IPS DF 6.9 (cell line): ENCODE data around the gene KRTAP9-3.
"Not testable (repeated sequence)": the region's sequence is repeated elsewhere in the genome, so short reads cannot be mapped to it uniquely, and the experiment has no call there.

Experiments
- DNase-seq: peaks from one replicate; pipeline ENCODE4 v3.0.0-alpha.2; 2013; ENCODE audit warnings: low read depth, low spot score
- H3K27ac ChIP-seq: one replicate; pipeline ENCODE4 v1.5.1; 2013; ENCODE audit warnings: low read length, control low read depth
- H3K27me3 ChIP-seq: 2 replicates; pipeline ENCODE4 v1.6.1; 2013; ENCODE audit warnings: mild to moderate bottlenecking, low read length; ENCODE audit not compliant: control insufficient read depth, insufficient read depth
- H3K36me3 ChIP-seq: 2 replicates; pipeline ENCODE4 v1.6.1; 2013; ENCODE audit warnings: low read length; ENCODE audit not compliant: control insufficient read depth, insufficient read depth
- H3K4me1 ChIP-seq: 2 replicates; pipeline ENCODE4 v1.6.1; 2013; ENCODE audit warnings: low read length; ENCODE audit not compliant: control insufficient read depth, insufficient read depth
- H3K4me3 ChIP-seq: 2 replicates; pipeline ENCODE4 v1.5.1; 2013; ENCODE audit warnings: mild to moderate bottlenecking, low read length
- H3K9me3 ChIP-seq: 2 replicates; pipeline ENCODE4 v1.6.1; 2013; ENCODE audit warnings: low read length, inconsistent platforms; ENCODE audit not compliant: control insufficient read depth, insufficient read depth
- WGBS: extraction: QIAGEN DNeasy Blood & Tissue Kit; methylation state at CpG from one replicate; pipeline ENCODE4 v1.1.7; 2013; ENCODE audit warnings: mixed read lengths, missing lambda C conversion rate; ENCODE audit not compliant: insufficient read length, insufficient coverage; 5-methylcytosine and 5-hydroxymethylcytosine counted together

The KRTAP9-3 gene

DNA sequence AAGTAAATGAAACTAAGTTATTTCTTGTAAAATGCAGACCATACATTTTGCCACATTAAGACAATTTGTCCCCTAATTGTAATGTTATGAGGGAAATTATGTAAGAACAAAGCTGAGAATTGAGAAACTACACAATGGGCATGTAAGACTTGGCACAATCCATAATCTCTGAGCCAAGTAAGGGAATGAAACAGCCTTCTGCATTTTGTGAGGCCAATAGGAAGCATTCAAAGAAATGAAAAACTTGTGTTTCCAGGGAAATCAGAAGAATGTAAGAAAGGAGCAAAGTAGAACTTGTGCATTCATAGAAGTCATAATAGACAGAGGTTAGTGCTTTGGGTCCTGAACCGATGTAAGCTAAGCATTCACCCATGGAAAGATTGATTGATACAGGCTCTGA lies 19.0 kb downstream of the KRTAP9-3 start:
- Histone ChIP-seq H3K4me3 (no peak overlapping the region), H3K36me3 (no peaks in the 10 kb centered on the region), H3K4me1 (no peaks in the 10 kb centered on the region), H3K27ac (no peak overlapping the region), H3K9me3 (no peaks in the 10 kb centered on the region), H3K27me3 (no peaks in the 10 kb centered on the region)
- no peak for DNase-seq
- no CpG with 5 or more reads among the region's 1 CpG for WGBS

DNA sequence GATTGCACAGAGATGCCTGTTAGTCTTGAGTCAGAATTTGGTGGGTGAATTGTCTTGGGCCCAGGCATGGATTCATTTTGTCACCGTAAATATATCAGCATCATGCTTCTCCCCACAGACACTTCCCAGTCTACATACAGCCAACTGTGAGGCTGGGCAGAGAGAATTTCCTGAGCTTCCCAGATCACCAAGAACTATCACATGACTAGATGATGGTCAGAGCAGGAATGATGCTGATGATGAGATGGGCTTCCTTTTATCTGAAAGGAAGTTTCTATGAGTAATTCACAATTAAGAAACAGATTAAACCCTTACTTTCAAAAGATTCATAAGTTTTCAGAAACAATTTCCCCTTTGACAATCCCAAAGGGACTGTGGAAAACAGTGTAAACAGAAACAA lies 22.6 kb downstream of the KRTAP9-3 start:
- Histone ChIP-seq H3K4me1 (no peaks in the 10 kb centered on the region), H3K36me3 (no peaks in the 10 kb centered on the region), H3K27ac (no peak overlapping the region), H3K27me3 (no peaks in the 10 kb centered on the region), H3K9me3 (no peaks in the 10 kb centered on the region), H3K4me3 (no peak overlapping the region)
- no CpG with 5 or more reads among the region's 1 CpG for WGBS
- no peak for DNase-seq

DNA sequence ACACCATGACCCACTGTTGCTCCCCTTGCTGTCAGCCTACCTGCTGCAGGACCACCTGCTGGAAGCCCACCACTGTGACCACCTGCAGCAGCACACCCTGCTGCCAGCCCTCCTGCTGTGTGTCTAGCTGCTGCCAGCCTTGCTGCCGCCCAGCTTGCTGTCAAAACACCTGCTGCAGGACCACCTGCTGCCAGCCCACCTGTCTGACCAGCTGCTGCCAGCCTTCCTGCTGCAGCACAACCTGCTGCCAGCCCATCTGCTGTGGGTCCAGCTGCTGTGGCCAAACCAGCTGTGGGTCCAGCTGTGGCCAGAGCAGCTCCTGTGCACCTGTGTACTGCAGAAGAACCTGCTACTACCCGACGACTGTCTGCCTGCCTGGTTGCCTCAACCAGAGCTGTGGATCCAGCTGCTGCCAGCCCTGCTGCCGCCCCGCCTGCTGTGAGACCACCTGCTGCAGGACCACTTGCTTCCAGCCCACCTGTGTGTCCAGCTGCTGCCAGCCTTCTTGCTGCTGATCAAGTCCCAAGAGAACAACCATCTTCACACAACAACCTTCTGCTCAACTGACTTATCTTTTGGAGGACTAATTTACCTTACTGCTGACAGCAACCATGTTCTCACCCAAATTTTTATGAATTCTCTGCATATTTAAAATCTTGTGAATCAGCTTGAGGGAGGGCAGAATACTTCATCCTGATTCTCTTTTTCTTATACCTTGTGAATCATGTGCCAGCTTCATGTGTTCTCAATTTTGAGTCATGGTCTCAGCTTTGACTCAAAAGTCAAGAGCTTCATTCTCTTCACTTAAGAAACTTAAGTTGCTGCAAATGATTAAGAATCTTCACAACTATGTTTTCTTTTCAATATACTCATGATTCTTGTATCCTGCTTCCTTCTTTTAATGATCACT lies 23.4 kb downstream of the KRTAP9-3 start, which contains the start of gene KRTAP9-9:
Gene KRTAP9-9, plus strand, starts transcription at position 4 of the 910 bp plus-strand sequence.
- not testable (repeated sequence) for H3K36me3 ChIP-seq, H3K27me3 ChIP-seq, H3K4me3 ChIP-seq, H3K4me1 ChIP-seq, DNase-seq, H3K27ac ChIP-seq, H3K9me3 ChIP-seq
- no CpG with 5 or more reads among the region's 5 CpGs for WGBS

DNA sequence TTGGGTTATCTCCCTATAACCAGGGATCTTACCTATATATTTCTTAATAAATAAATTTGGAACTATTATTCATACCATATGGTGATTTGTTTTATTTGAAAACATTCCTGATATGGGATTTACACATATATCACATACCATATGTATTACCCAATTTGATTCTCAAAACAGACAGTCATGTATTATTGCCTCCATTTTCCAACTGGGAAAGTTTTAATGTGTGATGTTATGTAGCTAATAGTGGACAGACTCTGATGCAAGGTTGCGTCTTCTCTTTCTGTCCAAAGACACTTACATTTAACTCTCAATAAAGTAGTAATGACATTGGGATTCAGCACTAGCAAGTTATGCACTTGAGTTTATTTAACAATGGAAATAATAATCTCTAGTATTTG lies 24.0 kb downstream of the KRTAP9-3 start:
- H3K9me3 ChIP-seq, result no peaks in the 10 kb centered on the region
- H3K36me3 ChIP-seq, result no peaks in the 10 kb centered on the region
- H3K27ac ChIP-seq, result no peak overlapping the region
- no peak for DNase-seq
- H3K4me1 ChIP-seq, result no peaks in the 10 kb centered on the region
- no peaks in the 10 kb centered on the region for H3K27me3 ChIP-seq
- WGBS, result no CpG with 5 or more reads among the region's 1 CpG
- H3K4me3 ChIP-seq, result no peak overlapping the region

DNA sequence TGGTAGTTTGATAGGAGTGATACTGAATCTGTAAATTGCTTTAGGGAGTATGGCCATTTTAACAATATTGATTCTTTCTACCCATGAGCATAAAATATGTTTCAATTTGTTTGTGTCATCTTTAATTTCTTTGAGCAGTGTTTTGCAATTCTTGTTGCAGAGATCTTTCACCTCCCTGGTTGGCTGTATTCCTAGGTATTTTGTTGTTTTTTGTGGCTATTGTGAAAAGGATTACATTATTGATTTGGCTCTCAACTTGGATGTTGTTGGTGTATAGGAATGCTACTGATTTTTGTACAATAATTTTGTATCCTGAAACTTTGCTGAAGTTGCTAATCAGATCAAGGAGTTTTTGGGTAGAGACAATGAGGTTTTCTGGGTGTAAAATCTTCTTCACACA lies 26.2 kb downstream of the KRTAP9-3 start:
- Histone ChIP-seq H3K27me3 (no peaks in the 10 kb centered on the region), H3K4me1 (no peaks in the 10 kb centered on the region), H3K27ac (no peak overlapping the region), H3K4me3 (no peak overlapping the region), H3K9me3 (no peaks in the 10 kb centered on the region), H3K36me3 (no peaks in the 10 kb centered on the region)
- DNase-seq, result no peak

DNA sequence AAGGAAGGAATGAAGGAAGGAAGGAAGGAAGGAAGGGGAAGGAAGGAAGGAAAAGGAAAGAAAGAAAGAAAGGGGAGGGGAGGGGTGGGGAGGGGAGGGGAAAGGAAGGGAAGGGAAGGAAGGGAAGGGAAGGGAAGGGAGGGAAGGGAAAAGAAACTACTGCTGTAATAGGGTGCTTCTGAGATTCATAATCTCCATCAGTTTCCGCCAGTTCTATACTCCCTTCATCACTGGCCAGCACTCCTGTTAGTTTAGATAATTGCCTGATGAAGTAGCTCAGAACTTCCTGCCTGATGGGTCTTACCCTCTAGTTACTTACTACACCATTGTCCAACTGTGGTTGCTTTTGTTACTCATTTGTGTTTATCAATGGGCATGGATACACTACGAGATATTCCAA lies 31.0 kb downstream of the KRTAP9-3 start:
- no peaks in the 10 kb centered on the region for H3K4me1 ChIP-seq
- no peak overlapping the region for H3K27ac ChIP-seq
- H3K4me3 ChIP-seq, result no peak overlapping the region
- DNase-seq, result no peak
- WGBS, result no CpG with 5 or more reads among the region's 2 CpGs
- no peaks in the 10 kb centered on the region for H3K27me3 ChIP-seq
- H3K36me3 ChIP-seq, result no peaks in the 10 kb centered on the region
- no peaks in the 10 kb centered on the region for H3K9me3 ChIP-seq

DNA sequence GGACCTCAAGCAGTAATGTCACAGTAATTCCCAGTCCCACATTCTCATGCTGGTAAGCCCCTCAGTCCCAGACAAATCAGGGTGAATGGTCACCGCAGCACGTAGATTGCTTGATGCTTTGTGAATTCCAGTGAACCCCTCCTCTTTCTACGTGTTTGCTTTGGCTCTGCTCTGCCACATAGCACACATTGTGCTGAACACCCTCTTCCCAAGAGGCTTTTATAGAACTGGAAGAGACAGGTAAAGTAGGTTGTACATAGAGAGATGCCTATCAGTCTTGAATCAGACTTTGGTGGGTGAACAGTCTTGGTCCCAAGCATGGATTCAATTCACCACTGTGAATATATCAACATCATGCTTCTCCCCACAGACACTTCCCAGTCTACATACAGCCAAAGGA lies 32.4 kb downstream of the KRTAP9-3 start:
- H3K27ac ChIP-seq, result no peak overlapping the region
- H3K36me3 ChIP-seq, result no peaks in the 10 kb centered on the region
- no peak overlapping the region for H3K4me3 ChIP-seq
- H3K27me3 ChIP-seq, result no peaks in the 10 kb centered on the region
- no peaks in the 10 kb centered on the region for H3K4me1 ChIP-seq
- WGBS, result no CpG with 5 or more reads among the region's 3 CpGs
- no peaks in the 10 kb centered on the region for H3K9me3 ChIP-seq
- no peak for DNase-seq

DNA sequence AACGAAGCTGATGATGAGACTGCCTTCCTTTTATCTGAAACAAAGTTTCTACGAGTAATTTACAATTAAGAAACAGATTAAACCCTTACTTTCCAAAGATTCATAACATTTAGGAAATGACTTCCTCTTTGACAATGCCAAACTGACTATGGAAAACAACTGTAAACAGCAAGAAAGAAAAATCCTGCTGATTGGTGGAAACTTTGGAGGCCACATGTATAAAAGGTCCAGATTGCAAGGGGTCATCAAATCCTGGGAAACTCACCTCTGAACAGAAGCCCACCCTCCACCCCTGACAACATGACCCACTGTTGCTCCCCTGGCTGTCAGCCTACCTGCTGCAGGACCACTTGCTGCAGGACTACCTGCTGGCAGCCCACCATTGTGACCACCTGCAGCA lies 32.8 kb downstream of the KRTAP9-3 start, which contains the start of gene KRTAP9-6:
Gene KRTAP9-6, plus strand, starts transcription at position 301 of the 400 bp plus-strand sequence. Its CDS starts 0 bp downstream, at position 301.
- Histone ChIP-seq H3K36me3 (no peaks in the 10 kb centered on the region), H3K27me3 (no peaks in the 10 kb centered on the region), H3K27ac (no peak within 1 kb of the TSS), H3K4me3 (no peak within 1 kb of the TSS), H3K9me3 (no peaks in the 10 kb centered on the region), H3K4me1 (no peaks in the 10 kb centered on the region)
- no CpG with 5 or more reads among the region's 2 CpGs for WGBS
- DNase-seq, result no peak

DNA sequence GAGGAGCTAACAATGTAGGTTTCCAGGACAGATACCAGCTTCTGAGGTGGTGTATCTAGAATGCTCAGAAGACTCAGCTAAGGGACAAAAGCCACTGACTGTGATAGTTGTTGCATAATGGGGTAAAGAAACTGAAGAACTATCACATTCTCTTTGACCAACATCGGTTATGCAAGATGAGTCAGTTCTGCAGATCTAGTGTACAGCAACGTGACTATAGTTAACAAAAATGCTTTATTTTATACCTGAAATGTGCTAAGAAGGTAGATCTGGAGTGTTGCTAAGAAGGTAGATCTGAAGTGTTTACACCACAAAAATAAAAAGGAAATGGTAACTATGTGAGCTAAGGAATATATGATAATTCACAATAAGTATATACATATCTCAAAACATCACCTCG lies 35.5 kb downstream of the KRTAP9-3 start:
- H3K4me3 ChIP-seq, result no peak overlapping the region
- H3K36me3 ChIP-seq, result no peaks in the 10 kb centered on the region
- H3K9me3 ChIP-seq, result no peaks in the 10 kb centered on the region
- WGBS, result no CpG with 5 or more reads among the region's 3 CpGs
- no peaks in the 10 kb centered on the region for H3K27me3 ChIP-seq
- no peak overlapping the region for H3K27ac ChIP-seq
- H3K4me1 ChIP-seq, result no peaks in the 10 kb centered on the region
- no peak for DNase-seq

DNA sequence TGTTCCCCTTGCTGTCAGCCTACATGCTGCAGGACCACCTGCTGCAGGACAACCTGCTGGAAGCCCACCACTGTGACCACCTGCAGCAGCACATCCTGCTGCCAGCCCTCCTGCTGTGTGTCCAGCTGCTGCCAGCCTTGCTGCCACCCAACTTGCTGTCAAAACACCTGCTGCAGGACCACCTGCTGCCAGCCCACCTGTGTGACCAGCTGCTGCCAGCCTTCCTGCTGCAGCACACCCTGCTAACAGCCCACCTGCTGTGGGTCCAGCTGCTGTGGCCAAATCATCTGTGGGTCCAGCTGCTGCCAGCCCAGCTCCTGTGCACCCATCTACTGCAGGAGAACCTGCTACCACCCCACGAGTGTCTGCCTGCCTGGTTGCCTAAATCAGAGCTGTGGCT lies 39.1 kb downstream of the KRTAP9-3 start:
- no CpG with 5 or more reads among the region's 1 CpG for WGBS

DNA sequence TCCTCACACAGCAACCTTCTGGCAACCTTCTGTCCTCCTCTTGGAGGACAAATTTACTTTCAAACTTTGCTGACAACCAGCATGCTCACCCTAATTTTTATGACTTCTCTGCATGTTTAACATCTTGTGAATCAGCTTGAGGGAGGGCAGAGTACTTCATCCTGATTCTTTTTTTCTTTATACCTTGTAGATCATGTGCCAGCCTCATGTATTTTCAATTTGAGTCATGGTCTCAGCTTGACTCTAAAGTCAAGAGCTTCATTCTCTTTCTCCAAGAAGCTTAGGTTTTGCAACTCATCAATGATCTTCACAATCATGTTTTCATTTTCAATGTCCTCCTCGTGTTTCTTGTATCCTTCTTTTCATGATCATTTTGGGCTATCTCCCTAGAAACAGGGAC lies 39.6 kb downstream of the KRTAP9-3 start:
- Histone ChIP-seq H3K27ac (no peak overlapping the region), H3K9me3 (no peaks in the 10 kb centered on the region), H3K27me3 (no peaks in the 10 kb centered on the region), H3K36me3 (no peaks in the 10 kb centered on the region), H3K4me1 (no peaks in the 10 kb centered on the region), H3K4me3 (no peak overlapping the region)
- WGBS, result no CpG with 5 or more reads among the region's 1 CpG
- DNase-seq, result no peak

More for the DNA sequence above, 39.1 kb downstream of the KRTAP9-3 start:
- H3K4me3 ChIP-seq, H3K36me3 ChIP-seq, H3K27ac ChIP-seq, DNase-seq, H3K4me1 ChIP-seq, H3K27me3 ChIP-seq, H3K9me3 ChIP-seq: not testable (repeated sequence)
